ENCODE data around the gene FHL3.
A peak's percentile ranks its signal among the peaks of the same experiment; 100 is the strongest.
"Not testable (repeated sequence)": the region's sequence is repeated elsewhere in the genome, so short reads cannot be mapped to it uniquely, and the experiment has no call there.

Gene FHL3

DNA sequence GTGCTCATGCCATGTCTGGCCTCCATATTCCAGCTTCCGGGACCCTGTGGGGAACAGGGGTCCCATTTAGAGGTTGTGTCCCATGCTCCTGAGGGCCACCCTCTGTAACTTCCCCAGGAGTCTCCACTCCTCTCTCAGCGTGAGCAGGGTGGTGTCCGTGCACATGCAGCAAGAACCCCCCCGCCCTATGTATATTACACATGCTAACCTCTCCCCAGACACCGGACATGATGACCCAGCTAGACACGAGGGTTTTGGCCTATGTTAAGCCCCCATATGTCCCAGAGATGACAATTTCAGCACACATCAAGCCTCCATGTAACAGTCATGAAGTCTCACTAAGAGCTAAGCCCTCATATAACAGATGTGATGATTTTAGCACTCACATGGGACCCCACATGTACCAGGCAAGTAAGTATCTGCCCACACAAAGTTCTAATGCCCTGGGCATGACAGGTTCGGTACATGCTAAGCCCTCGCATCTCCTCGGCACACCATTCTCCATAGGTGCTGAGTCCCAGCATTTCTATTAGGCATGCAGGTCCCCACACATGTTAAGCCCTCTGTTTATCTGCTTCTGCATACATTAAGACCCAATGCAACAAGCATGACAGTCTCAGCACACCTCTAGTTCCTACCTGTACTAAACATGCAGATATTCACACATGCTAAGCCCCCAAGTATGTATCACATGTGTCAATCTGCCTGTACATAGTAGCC, 7.1 kb downstream of the FHL3 start:
- Mint-ChIP-seq H3K27ac (no peak overlapping the region), H3K4me1 (peaks cover 10% of the 10 kb centered on the region), H3K36me3 (no peaks in the 10 kb centered on the region), H3K9me3 (no peaks in the 10 kb centered on the region), H3K4me3 (no peak overlapping the region), H3K27me3 (no peaks in the 10 kb centered on the region)
- DNase-seq (ENCODE audit: low spot score in 2 of 2) (no peak), ATAC-seq (ENCODE audit: low read depth) (no peak)

- H3K27ac Mint-ChIP-seq, result no peak overlapping the region
- no peaks in the 10 kb centered on the region for H3K27me3 Mint-ChIP-seq
Measured at GRCh38 chr1:37997256-37998088, 7.8 kb downstream of the FHL3 start.

GRCh38 chr1:37995751-37996345, 9.5 kb downstream of the FHL3 start:
- DNase-seq (ENCODE audit: low spot score in 2 of 2) (no peak), ATAC-seq (ENCODE audit: low read depth) (peak; percentile 67)
- Mint-ChIP-seq H3K9me3 (no peaks in the 10 kb centered on the region), H3K4me3 (peak overlapping the region; percentile 80), H3K27ac (no peak overlapping the region), H3K36me3 (no peaks in the 10 kb centered on the region), H3K4me1 (peaks cover 10% of the 10 kb centered on the region), H3K27me3 (no peaks in the 10 kb centered on the region)

More at GRCh38 chr1:37997256-37998088, 7.8 kb downstream of the FHL3 start:
- no peak for ATAC-seq (ENCODE audit: low read depth)
- H3K36me3 Mint-ChIP-seq, result no peaks in the 10 kb centered on the region
- no peak overlapping the region for H3K4me3 Mint-ChIP-seq
- peaks cover 10% of the 10 kb centered on the region for H3K4me1 Mint-ChIP-seq
- no peaks in the 10 kb centered on the region for H3K9me3 Mint-ChIP-seq
- DNase-seq (ENCODE audit: low spot score in 2 of 2), result no peak

- peaks cover 12% of the 10 kb centered on the region for H3K4me1 Mint-ChIP-seq
- peak overlapping the region; percentile 80 for H3K4me3 Mint-ChIP-seq
- ATAC-seq (ENCODE audit: low read depth) (no peak), DNase-seq (ENCODE audit: low spot score in 2 of 2) (no peak)
- no peaks in the 10 kb centered on the region for H3K27me3 Mint-ChIP-seq
- no peak overlapping the region for H3K27ac Mint-ChIP-seq
- no peaks in the 10 kb centered on the region for H3K9me3 Mint-ChIP-seq
- no peaks in the 10 kb centered on the region for H3K36me3 Mint-ChIP-seq
Measured at GRCh38 chr1:37994886-37995566, 10.3 kb downstream of the FHL3 start.

DNA sequence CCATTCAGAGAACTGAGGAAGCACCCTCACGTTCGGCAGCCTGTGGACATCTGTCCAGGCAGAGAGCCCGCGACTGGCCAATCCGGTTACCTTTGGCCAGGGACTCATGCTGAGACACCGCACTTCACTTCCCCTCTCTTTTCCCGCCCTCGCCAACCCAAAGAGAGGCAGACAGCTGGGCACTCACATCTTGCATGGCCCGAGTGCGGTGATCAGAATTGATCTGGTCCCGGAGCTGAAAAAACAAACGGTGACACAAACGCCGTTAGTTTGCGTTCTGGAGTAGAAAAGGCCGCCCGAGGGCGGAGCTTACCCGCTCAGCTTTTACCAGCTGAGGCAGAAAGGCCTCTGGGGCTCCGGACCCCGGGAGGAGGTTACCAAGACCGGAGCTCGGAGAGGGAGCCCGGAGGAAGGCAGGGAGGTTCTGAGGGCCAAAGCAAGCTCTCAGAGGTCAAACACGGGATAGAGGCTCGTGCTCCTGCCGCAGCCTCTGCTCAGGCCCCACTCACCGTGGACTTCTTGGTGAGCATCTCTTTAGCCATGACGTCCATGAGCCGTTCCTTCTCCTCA, 15.9 kb downstream of the FHL3 start:
- Mint-ChIP-seq H3K4me1 (peaks cover 11% of the 10 kb centered on the region), H3K4me3 (peak overlapping the region; percentile 96), H3K27ac (peak overlapping the region; percentile 88), H3K9me3 (no peaks in the 10 kb centered on the region), H3K36me3 (peaks cover 9% of the 10 kb centered on the region), H3K27me3 (no peaks in the 10 kb centered on the region)
- DNase-seq (ENCODE audit: low spot score in 2 of 2) (no peak), ATAC-seq (ENCODE audit: low read depth) (peak; percentile 14)

DNA sequence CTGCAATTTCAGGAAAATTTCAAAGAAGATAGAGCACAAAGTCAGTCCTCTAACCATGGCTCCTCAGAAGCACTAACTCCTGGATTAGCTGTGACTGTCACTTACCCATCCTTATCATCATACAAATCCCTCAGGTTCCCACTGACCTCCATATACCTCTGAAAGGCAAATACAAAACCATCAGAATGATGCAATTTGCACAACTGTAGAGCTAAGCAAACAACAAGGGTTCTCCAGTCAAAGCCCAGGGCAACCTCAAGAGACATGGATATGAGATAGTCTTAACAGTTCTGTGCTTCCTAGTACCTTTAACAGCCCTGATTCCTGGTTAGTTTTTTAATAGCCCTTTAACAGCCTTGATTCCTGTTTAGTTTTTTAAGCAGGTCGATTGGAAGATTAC, 17.6 kb downstream of the FHL3 start:
- ATAC-seq (ENCODE audit: low read depth), result no peak
- peak overlapping the region; percentile 17 for H3K27ac Mint-ChIP-seq
- no peak overlapping the region for H3K4me3 Mint-ChIP-seq
- no peaks in the 10 kb centered on the region for H3K9me3 Mint-ChIP-seq
- no peak for DNase-seq (ENCODE audit: low spot score in 2 of 2)
- H3K27me3 Mint-ChIP-seq, result no peaks in the 10 kb centered on the region
- peaks cover 11% of the 10 kb centered on the region for H3K4me1 Mint-ChIP-seq
- H3K36me3 Mint-ChIP-seq, result peaks cover 15% of the 10 kb centered on the region

- peaks cover 27% of the 10 kb centered on the region for H3K36me3 Mint-ChIP-seq
- no peak overlapping the region for H3K27ac Mint-ChIP-seq
- no peak overlapping the region for H3K4me3 Mint-ChIP-seq
Measured at GRCh38 chr1:37983546-37983945, 21.8 kb downstream of the FHL3 start.

DNA sequence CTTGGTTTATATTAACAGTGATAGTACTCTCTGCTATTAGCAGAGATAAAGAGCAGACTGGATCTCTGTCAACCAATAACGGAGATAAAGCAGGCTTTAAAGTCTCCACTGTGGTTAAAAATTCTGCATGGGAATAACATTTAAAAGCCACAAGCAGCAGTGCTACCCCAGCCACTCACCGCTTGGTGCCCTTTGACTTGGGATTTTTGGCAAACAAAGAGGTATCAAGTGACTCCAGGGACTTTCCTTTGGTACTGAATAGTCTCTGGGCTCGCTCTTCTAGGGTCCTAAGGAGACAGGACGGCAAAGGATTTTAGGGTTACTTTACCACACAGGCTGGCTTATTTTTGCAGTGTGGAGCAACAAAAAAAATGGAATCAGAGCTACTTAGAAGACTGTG, 26.8 kb downstream of the FHL3 start:
- ATAC-seq (ENCODE audit: low read depth) (no peak), DNase-seq (ENCODE audit: low spot score in 2 of 2) (no peak)
- peaks cover 2% of the 10 kb centered on the region for H3K4me1 Mint-ChIP-seq
- no peaks in the 10 kb centered on the region for H3K27me3 Mint-ChIP-seq
- peaks cover 34% of the 10 kb centered on the region for H3K36me3 Mint-ChIP-seq
- H3K27ac Mint-ChIP-seq, result no peak overlapping the region
- H3K4me3 Mint-ChIP-seq, result no peak overlapping the region
- H3K9me3 Mint-ChIP-seq, result no peaks in the 10 kb centered on the region

More at GRCh38 chr1:37983546-37983945, 21.8 kb downstream of the FHL3 start:
- Mint-ChIP-seq H3K4me1 (peaks cover 3% of the 10 kb centered on the region), H3K27me3 (no peaks in the 10 kb centered on the region), H3K9me3 (no peaks in the 10 kb centered on the region)
- DNase-seq (ENCODE audit: low spot score in 2 of 2) (no peak), ATAC-seq (ENCODE audit: low read depth) (no peak)

- not testable (repeated sequence) for ATAC-seq (ENCODE audit: low read depth); H3K4me1 Mint-ChIP-seq; H3K27me3 Mint-ChIP-seq; H3K9me3 Mint-ChIP-seq; H3K4me3 Mint-ChIP-seq; H3K27ac Mint-ChIP-seq
- peak in 1 of 2 donors; percentile 35 for DNase-seq (ENCODE audit: low spot score in 2 of 2)
- peaks cover 46% of the 10 kb centered on the region for H3K36me3 Mint-ChIP-seq
Measured at GRCh38 chr1:37975083-37975482, 30.2 kb downstream of the FHL3 start.

- DNase-seq (ENCODE audit: low spot score in 2 of 2), result no peak
- no peak overlapping the region for H3K4me3 Mint-ChIP-seq
- H3K4me1 Mint-ChIP-seq, result peaks cover 6% of the 10 kb centered on the region
- H3K36me3 Mint-ChIP-seq, result peaks cover 48% of the 10 kb centered on the region
- ATAC-seq (ENCODE audit: low read depth), result no peak
- no peaks in the 10 kb centered on the region for H3K9me3 Mint-ChIP-seq
- H3K27ac Mint-ChIP-seq, result no peak overlapping the region
- H3K27me3 Mint-ChIP-seq, result no peaks in the 10 kb centered on the region
Measured at GRCh38 chr1:37974567-37974966, 30.7 kb downstream of the FHL3 start.

DNA sequence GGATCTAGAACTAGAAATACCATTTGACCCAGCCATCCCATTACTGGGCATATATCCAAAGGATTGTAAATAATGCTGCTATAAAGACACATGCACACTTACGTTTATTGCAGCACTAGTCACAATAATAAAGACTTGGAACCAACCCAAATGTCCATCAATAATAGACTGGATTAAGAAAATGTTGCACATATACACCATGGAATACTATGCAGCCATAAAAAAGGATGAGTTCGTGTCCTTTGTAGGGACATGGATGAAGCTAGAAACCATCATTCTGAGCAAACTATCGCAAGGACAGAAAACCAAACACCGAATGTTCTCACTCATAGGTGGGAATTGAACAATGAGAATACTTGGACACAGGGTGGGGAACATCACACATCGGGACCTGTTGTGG, 31.6 kb downstream of the FHL3 start:
- peaks cover 54% of the 10 kb centered on the region for H3K36me3 Mint-ChIP-seq
- H3K27me3 Mint-ChIP-seq; H3K27ac Mint-ChIP-seq; H3K4me1 Mint-ChIP-seq; H3K9me3 Mint-ChIP-seq; ATAC-seq (ENCODE audit: low read depth); DNase-seq (ENCODE audit: low spot score in 2 of 2); H3K4me3 Mint-ChIP-seq: not testable (repeated sequence)

DNA sequence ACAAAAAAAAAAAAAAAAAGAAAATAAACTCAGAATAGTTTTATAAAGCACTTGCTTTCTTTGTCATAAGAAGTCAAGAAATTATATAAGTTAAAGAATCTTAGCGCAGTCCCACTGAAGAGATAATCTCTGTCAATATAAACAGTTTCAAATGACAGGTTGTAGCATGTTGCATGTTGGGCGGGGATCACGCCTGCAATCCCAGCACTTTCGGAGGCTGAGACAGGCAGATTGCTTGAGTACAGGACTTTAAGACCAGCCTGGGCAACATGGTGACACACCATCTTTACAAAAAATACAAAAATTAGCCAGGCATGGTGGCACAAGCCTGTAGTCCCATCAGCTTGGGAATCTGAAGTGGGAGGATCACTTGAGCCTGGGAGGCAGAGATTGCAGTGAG, 40.0 kb downstream of the FHL3 start:
- Mint-ChIP-seq H3K27me3 (no peaks in the 10 kb centered on the region), H3K36me3 (peaks cover 34% of the 10 kb centered on the region), H3K9me3 (no peaks in the 10 kb centered on the region), H3K4me1 (no peaks in the 10 kb centered on the region), H3K27ac (no peak overlapping the region), H3K4me3 (no peak overlapping the region)
- no peak for ATAC-seq (ENCODE audit: low read depth)
- DNase-seq (ENCODE audit: low spot score in 2 of 2), result no peak

- H3K9me3 Mint-ChIP-seq; H3K27ac Mint-ChIP-seq; H3K4me1 Mint-ChIP-seq; H3K27me3 Mint-ChIP-seq; H3K4me3 Mint-ChIP-seq; DNase-seq (ENCODE audit: low spot score in 2 of 2); ATAC-seq (ENCODE audit: low read depth): not testable (repeated sequence)
- H3K36me3 Mint-ChIP-seq, result peaks cover 32% of the 10 kb centered on the region
Measured at GRCh38 chr1:37964106-37964505, 41.2 kb downstream of the FHL3 start.

Data from memory B cell (primary cell).